HEK293T (cell line): ENCODE data around the gene BFSP1.

Source experiments
- BHLHE40 ChIP-seq: fragments of 450-650 bp; IDR thresholded peaks from 2 replicates; pipeline ENCODE4 v1.6.1; 2016; ENCODE audit warnings: mild to moderate bottlenecking, moderate library complexity, borderline replicate concordance
- CTBP1 ChIP-seq: fragments of 450-650 bp; IDR thresholded peaks from 2 replicates; pipeline ENCODE4 v1.6.1; 2016; ENCODE audit warnings: borderline replicate concordance
- ELF4 ChIP-seq: fragments of 450-650 bp; IDR thresholded peaks from 2 replicates; pipeline ENCODE4 v1.6.1; 2017; ENCODE audit warnings: antibody characterized with exemption
- FOXK2 ChIP-seq: fragments of 450-650 bp; IDR thresholded peaks from 2 replicates; pipeline ENCODE4 v1.6.1; 2016; ENCODE audit warnings: mild to moderate bottlenecking
- HDGF ChIP-seq: fragments of 450-650 bp; IDR thresholded peaks from 2 replicates; pipeline ENCODE4 v1.6.1; 2017; ENCODE audit warnings: antibody characterized with exemption, borderline replicate concordance
- L3MBTL2 ChIP-seq: fragments of 450-650 bp; conservative IDR thresholded peaks from 2 replicates; pipeline ENCODE4 v1.6.1; 2016; ENCODE audit warnings: mild to moderate bottlenecking
- NFRKB ChIP-seq: fragments of 450-650 bp; IDR thresholded peaks from 2 replicates; pipeline ENCODE4 v1.6.1; 2016; ENCODE audit warnings: mild to moderate bottlenecking, moderate library complexity
- PKNOX1 ChIP-seq: fragments of 450-650 bp; IDR thresholded peaks from 2 replicates; pipeline ENCODE4 v1.6.1; 2016
- SP1 ChIP-seq: fragments of 450-650 bp; IDR thresholded peaks from 2 replicates; pipeline ENCODE4 v1.6.1; 2017
- SUZ12 ChIP-seq: fragments of 450-650 bp; IDR thresholded peaks from 2 replicates; pipeline ENCODE4 v1.6.1; 2016; ENCODE audit warnings: mild to moderate bottlenecking
- TARDBP ChIP-seq: fragments of 450-650 bp; IDR thresholded peaks from 2 replicates; pipeline ENCODE4 v1.6.1; 2016
- ZNF384 ChIP-seq: fragments of 450-650 bp; IDR thresholded peaks from 2 replicates; pipeline ENCODE4 v1.6.1; 2016

GRCh38 chr20:17453592-17453991, 77.6 kb downstream of the BFSP1 start:
- TF ChIP-seq ZNF384 (no peak), TARDBP (no peak), HDGF (no peak), SUZ12 (no peak), BHLHE40 (no peak), SP1 (no peak), NFRKB (no peak), ELF4 (no peak), FOXK2 (no peak), L3MBTL2 (no peak), CTBP1 (no peak), PKNOX1 (no peak)
